NCI-H2196 (cell line): ENCODE measurements around the gene NPHS1.
"Not testable (repeated sequence)": the region's sequence is repeated elsewhere in the genome, so short reads cannot be mapped to it uniquely, and the experiment has no call there.

Experiments
- DNase-seq: peaks from one replicate; lab custom pipeline; 2025; ENCODE audit not compliant: unreplicated experiment; lab: John Stamatoyannopoulos, UW

NPHS1 gene

GRCh38 chr19:35813043-35813890, 39.0 kb downstream of the NPHS1 start:
- no peak for DNase-seq

DNA sequence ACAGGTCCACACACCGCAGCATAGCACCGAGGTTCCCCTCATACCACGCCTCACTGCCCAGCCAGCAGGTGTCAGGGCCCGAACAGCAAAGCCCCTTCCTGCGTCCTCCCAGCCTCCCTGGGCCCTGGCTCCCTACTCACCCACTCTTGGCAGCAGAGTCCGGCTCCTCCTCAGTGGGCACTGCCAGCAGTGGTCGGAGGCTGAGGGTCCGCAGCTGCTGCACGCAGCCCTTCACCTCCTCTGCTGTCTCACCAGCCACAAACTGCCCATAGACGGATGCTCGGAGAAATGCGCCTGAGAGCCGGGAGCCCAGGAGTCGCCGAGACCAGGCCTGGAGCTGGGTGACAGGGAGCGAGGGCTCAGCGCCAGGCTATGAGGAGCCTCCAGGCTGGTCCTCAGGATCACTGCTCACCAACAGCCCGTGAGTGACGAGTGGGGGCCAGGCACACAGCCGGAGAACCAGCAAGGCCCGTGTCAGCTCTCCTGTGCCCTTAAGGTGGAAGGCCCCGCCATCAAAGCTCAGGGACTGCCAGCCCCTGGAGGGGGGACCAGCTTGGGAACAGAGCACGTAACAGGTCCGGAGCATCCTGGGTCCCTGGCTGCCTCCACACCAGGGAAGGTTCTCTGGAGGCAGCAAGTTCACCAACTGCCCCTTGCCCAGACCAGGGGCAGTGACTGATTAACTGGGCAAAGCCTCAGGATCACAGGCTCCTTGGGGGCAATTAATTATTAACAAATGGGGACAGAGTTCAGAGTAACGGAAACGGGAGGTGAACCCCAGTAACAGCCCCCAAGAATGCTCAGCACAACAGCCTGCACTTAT, 39.9 kb downstream of the NPHS1 start, which contains the start of gene PRODH2:
PRODH2 (minus strand) TSS at position 626 of the 823 bp plus-strand sequence; CDS start at position 586, 40 bp downstream.
- DNase-seq: no peak

DNA sequence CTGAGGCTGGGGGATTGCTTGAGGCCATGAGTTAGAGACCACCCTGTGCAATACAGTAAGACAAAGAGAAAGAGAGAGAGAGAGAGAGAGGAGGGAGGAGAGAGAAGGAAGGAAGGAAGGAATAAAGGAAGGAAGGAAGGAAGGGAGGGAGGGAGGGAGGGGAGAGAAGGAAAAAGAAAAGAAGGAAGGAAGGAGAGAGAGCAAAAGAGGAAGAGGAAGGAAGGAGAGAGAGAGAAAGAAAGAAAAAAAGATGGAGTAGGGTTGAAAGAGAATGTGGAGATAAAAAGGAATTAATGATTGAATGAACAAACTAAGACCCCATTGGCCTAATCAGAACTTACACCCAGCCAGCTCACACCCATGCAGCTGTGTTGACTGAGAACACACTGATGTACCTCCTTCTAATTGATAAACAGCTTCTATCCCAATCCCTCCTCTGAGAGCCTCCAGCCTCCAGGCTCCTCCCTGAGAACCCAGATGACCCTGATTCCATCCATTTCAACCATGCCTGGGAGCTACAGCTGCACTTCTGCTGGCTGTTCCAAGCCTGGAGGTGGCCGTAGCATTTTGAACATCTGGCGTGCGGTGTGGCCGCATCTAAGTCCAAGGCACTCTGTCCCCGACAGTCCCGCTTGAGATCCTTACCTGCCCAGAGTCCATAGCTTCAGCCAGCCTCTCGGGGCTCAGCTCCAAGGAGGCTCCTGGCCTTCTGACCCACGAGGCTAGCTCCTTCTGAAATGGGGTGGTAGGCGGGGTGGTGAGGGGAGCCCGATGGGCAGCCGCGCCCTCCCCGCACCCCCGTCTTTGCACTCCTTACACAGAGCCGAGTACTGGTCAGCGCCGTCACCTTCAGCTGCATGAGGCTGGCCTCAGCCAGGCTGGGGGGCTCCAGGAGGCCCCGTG, 40.7 kb downstream of the NPHS1 start:
- no peak for DNase-seq

DNA sequence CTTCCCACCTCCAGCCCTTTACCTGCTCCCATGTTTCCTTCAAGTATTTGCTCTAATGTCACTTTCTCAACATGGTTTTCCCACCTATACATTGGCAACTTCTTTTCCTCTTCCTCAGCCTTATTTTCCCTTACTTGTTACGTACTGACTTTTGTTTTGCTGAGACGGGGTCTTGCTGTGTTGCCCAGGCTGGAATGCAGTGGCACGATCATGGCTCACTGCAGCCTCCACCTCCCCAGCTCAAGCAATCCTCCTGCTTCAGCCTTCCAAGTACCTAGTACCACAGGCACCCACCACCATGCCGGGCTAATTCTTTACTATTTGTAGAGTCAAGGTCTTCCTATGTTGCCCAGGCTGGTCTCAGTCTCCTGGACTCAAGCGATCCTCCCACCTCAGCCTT, 44.7 kb downstream of the NPHS1 start:
- DNase-seq: no peak

DNA sequence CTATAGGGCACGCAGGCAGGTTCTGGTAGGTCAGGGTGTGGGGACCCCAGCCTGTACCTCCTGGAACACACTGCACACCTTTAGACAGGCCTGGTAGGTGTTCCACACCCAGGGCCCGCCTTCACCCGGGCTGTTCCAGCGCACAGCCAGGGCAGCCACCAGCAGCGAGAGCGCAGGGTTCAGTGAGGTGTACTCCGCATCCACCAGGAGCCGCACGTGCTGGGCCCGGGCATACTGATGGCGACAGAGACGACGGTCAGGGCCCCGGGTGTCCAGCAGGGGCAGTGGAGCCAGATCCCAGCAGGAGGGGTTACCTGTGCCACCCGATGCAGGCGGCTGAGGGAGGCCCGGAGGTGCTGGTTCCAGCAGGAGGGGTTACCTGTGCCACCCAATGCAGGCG, 45.7 kb downstream of the NPHS1 start:
- DNase-seq: no peak

GRCh38 chr19:35805526-35806102, 46.7 kb downstream of the NPHS1 start:
- peak; percentile 81 for DNase-seq

- no peak for DNase-seq
Measured at GRCh38 chr19:35801828-35802227, 50.5 kb downstream of the NPHS1 start.

DNA sequence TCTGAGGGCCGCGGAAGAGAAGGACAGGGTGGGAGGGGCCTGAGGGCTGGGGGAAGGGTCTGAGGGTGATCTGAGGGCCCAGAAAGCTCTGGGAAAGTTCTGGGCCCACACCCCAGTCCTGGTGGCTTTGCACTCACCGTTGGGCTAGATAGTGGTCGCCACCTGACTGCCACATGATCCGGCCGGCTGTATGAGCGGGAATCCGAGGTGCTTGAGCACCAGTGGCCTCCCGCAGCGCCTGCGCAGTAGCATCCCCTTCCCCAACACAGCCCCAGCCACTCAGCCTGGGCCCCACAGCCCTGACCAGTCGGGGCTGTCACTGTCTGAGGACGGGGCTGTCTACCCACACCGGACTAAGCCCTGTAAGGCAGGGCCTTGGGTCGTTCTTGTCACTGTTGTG, 54.6 kb downstream of the NPHS1 start:
- DNase-seq: no peak

- DNase-seq: no peak
Measured at GRCh38 chr19:35796645-35797542, 55.4 kb downstream of the NPHS1 start.

- not testable (repeated sequence) for DNase-seq
Measured at GRCh38 chr19:35795564-35795963, 56.7 kb downstream of the NPHS1 start.

DNA sequence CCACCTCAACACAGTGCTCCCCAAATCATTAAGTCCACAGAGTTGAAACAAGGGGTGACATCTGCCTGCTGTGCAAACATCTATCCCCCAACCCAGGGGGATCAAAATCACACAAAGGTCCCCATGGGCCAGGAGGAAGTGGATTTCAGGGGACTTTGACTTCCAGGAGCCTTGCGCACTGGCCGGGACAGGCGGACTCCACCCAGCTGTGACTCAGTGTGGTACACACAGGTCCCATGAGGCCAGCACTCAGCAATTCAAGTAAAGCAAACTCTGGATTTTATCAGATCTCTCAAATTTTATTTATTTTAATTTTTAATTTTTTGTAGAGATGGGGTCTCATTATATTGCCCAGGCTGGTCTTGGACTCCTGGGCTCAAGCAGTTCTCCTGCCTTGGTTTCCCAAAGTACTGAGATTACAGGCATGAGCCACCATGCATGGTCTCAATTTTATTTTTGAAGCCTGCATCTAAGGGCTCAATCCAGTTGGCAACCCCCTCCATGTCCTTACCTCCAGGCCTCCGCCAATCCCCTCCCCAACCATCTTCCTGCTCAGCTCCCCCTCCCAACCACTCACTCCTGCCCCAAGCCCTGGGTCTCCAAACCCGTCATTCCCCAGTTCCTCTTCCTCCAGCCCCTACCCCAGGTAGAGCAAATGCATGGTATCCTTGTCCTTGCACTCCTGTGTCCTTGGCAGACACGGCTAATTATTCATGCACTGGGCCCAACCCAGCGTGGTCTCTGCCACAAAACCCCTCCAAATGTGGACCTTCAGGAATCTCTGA, 58.7 kb downstream of the NPHS1 start:
- no peak for DNase-seq

- no peak for DNase-seq
Measured at GRCh38 chr19:35792888-35793287, 59.4 kb downstream of the NPHS1 start.

DNA sequence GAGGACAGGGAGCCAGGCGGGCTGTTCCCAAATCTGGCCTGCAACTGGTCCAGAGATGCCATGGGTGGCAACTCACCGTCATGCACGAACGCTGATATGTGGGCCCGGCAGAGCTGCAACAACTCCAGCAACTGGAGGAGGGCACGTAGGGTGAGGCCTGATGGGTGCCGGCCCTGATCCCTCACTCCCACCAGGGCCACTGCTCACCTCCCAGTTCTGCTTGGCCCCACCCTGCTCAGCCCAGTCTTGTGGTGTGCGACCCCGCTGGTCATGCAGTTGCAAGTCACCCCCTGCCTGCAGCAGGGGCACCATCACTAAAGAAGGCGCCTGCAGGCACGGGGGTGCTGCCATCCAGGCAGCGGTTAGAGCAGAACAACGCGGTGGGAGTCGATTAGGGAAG, 60.0 kb downstream of the NPHS1 start:
- DNase-seq: no peak

DNA sequence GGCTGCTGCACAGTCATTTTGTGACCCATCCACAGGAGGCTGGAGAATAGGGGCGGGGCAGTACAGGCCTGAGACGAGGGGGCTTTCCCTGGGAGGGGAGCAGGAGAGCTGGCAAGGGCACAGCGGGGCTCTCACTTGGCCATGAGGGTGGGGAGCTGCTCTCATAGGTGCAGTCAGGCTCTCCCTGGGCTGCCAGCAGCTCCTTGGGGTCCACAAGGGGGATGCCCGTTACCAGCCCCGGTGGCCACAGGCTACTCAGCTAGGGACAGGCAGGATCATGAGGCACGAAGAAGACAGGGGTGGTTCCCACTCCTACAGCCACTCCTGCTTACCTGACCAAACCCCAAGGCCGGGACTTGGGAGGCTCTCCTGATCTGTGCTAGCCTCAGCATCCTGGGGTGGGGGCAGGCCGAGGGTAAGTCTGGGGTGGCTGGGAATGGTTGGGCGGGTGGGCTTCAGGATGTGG, 60.5 kb downstream of the NPHS1 start:
- no peak for DNase-seq

- DNase-seq: peak; percentile 31
Measured at GRCh38 chr19:35790981-35791813, 61.1 kb downstream of the NPHS1 start.

GRCh38 chr19:35789978-35790944, 62.0 kb downstream of the NPHS1 start:
- DNase-seq: no peak
